Upper lobe of left lung (tissue), 4 donors: ENCODE measurements around the gene PDIA4.

Experiments used
- CTCF ChIP-seq, 6 experiments: fragments of 450-650 bp in 4 of 6; fragments of 200-600 bp in 2 of 6; sonication (generic) in 2 of 6; IDR thresholded peaks; one replicate each; pipeline ENCODE4 v1.5.1; 2016 to 2019; ENCODE audit warnings: antibody characterized with exemption in 6 of 6
- POLR2A ChIP-seq, 4 donors: fragments of 450-650 bp; IDR thresholded peaks; one replicate each; pipeline ENCODE4 v1.5.1; 2016 to 2017; ENCODE audit warnings: antibody characterized with exemption in 4 of 4, mild to moderate bottlenecking in 2 of 4
- POLR2AphosphoS5 ChIP-seq, 2 donors: sonication (generic); formaldehyde crosslinking; IDR thresholded peaks; one replicate each; pipeline ENCODE4 v1.5.1; 2017; ENCODE audit warnings: antibody characterized with exemption in 2 of 2

DNA sequence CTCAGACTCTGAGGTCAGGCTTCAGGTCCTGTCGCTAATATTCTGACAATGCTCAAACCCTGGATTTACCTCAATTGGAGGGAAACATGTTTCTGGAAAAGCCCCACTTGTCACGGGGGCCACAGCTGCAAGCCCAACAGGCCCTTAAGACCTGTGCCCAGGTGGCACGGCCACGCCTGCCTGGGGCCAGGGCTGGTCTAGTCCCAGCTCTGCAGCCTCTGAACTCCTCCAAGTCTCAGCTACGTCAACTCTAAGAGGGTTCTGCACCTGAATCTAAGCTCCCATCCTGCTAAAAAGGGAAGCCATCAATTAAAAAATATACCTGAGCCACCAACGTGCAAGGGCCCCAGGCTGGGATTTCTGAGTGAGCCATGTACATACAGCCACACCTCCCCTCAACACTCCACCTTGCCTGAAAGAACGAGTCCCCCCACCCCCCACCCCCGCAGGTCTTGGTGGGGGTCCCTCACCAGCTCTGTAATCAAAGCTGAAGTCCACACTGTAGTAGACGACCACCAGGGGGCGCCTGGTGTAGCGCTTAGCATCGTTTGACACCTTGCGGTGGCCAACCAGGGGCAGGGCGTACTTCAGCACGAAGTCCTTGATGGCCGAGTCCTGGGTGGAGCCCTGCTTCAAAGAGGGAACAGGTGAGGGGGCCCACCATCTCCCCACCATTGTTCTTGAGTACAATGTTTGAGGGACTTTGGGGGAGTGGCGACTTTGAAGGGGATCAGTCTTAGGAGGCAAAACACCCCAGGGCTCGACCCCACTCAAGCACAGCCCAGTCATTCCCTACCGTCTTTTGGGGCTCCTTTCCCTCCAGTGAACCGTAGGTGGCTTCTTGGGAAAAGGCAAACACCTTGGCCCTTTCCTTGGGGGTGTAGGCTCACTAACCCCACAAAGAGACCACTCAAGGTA lies 22.6 kb downstream of the PDIA4 start:
- TF ChIP-seq CTCF (IDR thresholded peaks at IDR 0.05) = peak; percentile 79 to 88 (median 84)
- no peak for TF ChIP-seq POLR2AphosphoS5 (IDR thresholded peaks at IDR 0.05)
- no peak for TF ChIP-seq POLR2A (IDR thresholded peaks at IDR 0.05)
